Measurements from ENCODE around the gene CASP6.

CASP6 gene

DNA sequence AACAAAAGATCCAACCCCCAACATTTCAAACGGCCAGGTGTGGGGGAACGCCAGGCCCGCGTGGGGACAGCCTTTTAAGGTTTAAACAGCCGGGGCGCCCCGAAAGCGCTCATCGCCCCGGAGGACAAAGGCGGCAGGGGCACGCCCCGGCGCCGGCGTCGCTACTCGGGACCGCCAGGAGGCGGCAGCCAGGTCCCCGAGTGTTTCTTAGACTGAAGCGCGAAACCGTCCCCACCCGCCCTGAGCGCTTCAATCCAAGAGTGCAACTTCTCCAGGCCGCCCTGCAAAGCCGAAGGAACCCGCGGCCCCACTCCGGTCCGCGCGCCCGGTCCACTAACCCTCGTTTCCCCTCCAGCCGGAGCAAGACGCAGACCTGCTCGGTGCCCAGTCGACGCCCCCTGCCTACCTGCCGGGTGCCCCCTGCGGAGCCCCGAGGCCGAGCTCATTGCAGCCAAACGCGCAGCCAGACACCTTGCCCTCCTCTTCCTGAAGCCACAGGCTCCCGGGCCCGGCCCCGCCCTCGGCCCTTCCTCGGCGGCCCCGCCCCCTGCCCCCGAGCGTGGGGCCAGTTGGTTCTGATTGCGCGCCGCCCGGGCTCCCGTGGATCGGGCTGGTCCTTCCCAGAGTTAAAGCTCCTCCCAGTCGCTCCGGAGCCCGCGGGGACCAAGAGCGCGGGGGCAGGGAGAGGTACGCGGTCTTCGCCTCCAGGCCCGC lies at the start of gene CASP6:
TSS of gene CASP6 (minus strand) at position 496 of the 714 bp plus-strand sequence. CDS start at position 446, 50 bp downstream.
- H3K9me3 ChIP-seq (ENCODE audit: control insufficient read depth, insufficient read depth, low read length) = no peaks in the 10 kb centered on the region
- H3K9ac ChIP-seq (ENCODE audit: low read depth, low read length) = peak within 1 kb of the TSS; percentile 74
- no peaks in the 10 kb centered on the region for H3K4me1 ChIP-seq (ENCODE audit: insufficient read depth, low read length)
- H3K36me3 ChIP-seq (ENCODE audit: insufficient read depth, low read length) = no peaks in the 10 kb centered on the region; the same call in 1 of the 2 replicates

DNA sequence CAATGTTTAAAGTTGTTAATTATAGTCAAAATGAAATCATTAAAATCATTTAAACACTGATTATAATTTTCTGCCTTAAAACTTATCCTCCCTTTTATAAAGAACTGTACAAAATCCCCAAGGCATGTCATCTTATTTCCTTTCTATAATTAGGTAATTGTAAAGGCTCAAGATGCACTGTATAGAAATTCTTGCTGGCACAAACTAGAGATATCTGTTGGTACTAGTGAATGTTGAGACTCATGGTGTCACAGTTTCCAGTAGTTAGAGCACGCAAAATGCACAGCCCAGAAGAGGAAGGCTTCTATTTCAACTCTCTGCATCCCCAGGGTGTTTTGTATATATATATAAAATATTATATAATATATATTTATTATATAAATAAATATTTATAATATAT lies 49.3 kb upstream of the CASP6 start:
- H3K4me1 ChIP-seq (ENCODE audit: insufficient read depth, low read length) = 0 out of 2 replicates have a peak, but pooled peaks cover 6% of the 10 kb centered on the region
- no peak overlapping the region for H3K9ac ChIP-seq (ENCODE audit: low read depth, low read length)
- no peaks in the 10 kb centered on the region for H3K36me3 ChIP-seq (ENCODE audit: insufficient read depth, low read length)
- H3K9me3 ChIP-seq (ENCODE audit: control insufficient read depth, insufficient read depth, low read length) = no peaks in the 10 kb centered on the region; the same call in 1 of the 2 replicates

GRCh38 chr4:109751852-109752251 lies 48.6 kb upstream of the CASP6 start:
- Histone ChIP-seq H3K36me3 (ENCODE audit: insufficient read depth, low read length) (no peaks in the 10 kb centered on the region), H3K4me1 (ENCODE audit: insufficient read depth, low read length) (0 out of 2 replicates have a peak, but pooled peaks cover 6% of the 10 kb centered on the region), H3K9me3 (ENCODE audit: control insufficient read depth, insufficient read depth, low read length) (no peaks in the 10 kb centered on the region; the same call in 1 of the 2 replicates), H3K9ac (ENCODE audit: low read depth, low read length) (no peak overlapping the region)

DNA sequence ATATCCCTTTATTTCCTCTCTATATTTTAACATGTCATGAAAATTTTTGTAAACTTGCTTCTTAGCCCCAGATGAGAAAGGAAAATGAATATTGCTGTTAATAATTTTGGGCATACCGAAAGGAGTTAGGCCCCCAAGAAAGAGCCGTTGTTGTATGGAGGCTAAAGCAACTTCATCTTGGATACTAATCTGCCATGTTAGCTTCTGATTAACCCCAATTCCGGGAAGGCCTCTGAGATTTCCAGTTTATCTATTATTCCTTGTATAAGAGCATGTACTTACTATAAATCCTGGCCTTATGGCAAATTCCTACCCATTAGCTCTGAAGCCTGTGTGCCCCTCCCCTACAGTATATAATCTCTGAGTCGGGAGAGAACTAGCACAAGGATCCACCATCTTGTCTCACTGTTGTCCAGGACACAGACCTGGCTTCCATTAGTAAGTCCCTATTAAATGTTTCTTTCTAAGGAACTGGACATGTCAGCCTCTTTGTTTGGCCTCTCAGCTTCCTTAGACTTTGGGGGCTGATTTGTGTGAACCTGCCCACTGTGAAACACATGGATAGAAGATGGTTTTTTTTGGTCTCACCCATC lies 47.5 kb upstream of the CASP6 start:
- H3K9ac ChIP-seq (ENCODE audit: low read depth, low read length) = no peak overlapping the region
- no peaks in the 10 kb centered on the region for H3K36me3 ChIP-seq (ENCODE audit: insufficient read depth, low read length)
- H3K9me3 ChIP-seq (ENCODE audit: control insufficient read depth, insufficient read depth, low read length) = no peaks in the 10 kb centered on the region; the same call in 1 of the 2 replicates
- 0 out of 2 replicates have a peak, but pooled peaks cover 6% of the 10 kb centered on the region for H3K4me1 ChIP-seq (ENCODE audit: insufficient read depth, low read length)

- H3K4me1 ChIP-seq (ENCODE audit: insufficient read depth, low read length) = 0 out of 2 replicates have a peak, but pooled peaks cover 6% of the 10 kb centered on the region
- H3K9me3 ChIP-seq (ENCODE audit: control insufficient read depth, insufficient read depth, low read length) = no peaks in the 10 kb centered on the region; the same call in 1 of the 2 replicates
- H3K36me3 ChIP-seq (ENCODE audit: insufficient read depth, low read length) = no peaks in the 10 kb centered on the region
- no peak overlapping the region for H3K9ac ChIP-seq (ENCODE audit: low read depth, low read length)
These were observed 46.3 kb upstream of the CASP6 start for GRCh38 chr4:109749388-109750082.

DNA sequence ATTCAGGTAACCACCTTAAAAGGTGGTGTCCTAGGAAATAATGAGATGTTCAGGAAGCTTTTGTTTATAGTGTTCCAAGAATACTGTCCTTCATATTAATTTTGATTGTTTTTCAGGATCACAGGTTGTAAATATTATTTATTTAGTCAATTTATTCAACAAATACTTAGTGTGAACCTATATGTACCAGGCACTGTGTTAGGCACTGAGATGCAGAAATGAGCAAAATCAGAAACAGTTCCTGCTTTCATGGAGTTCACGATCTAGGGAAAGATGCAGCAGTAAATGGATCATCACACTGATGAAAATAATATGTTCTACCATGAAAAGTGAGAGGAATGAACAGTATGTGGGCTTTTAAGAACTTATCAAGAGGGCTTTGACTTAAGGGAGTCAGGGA lies 44.9 kb upstream of the CASP6 start:
- no peak overlapping the region for H3K9ac ChIP-seq (ENCODE audit: low read depth, low read length)
- no peaks in the 10 kb centered on the region for H3K36me3 ChIP-seq (ENCODE audit: insufficient read depth, low read length)
- no peaks in the 10 kb centered on the region; the same call in 1 of the 2 replicates for H3K9me3 ChIP-seq (ENCODE audit: control insufficient read depth, insufficient read depth, low read length)
- H3K4me1 ChIP-seq (ENCODE audit: insufficient read depth, low read length) = 0 out of 2 replicates have a peak, but pooled peaks cover 6% of the 10 kb centered on the region

DNA sequence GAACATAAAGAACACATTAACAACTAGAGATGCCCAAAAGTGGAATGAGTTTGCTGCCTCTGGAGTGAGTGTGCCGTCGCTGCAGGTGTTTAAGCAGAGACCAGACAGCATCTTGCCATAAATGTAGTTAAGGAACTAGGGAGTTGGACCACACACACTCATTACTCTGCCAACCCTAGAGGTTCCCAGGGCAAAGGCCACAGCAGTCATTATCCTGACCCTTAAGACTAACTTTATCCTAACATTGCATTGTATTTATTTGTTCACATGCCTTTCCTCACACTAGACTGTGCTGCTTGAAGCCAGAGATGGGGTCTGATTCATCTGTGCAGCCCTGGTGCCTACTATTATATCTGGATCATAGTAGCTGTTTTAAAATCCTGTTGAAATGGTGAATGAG lies 43.5 kb upstream of the CASP6 start:
- Histone ChIP-seq H3K9me3 (ENCODE audit: control insufficient read depth, insufficient read depth, low read length) (no peaks in the 10 kb centered on the region; the same call in 1 of the 2 replicates), H3K9ac (ENCODE audit: low read depth, low read length) (no peak overlapping the region), H3K36me3 (ENCODE audit: insufficient read depth, low read length) (no peaks in the 10 kb centered on the region), H3K4me1 (ENCODE audit: insufficient read depth, low read length) (0 out of 2 replicates have a peak, but pooled peaks cover 6% of the 10 kb centered on the region)

GRCh38 chr4:109745830-109746229 lies 42.6 kb upstream of the CASP6 start:
- no peak overlapping the region for H3K9ac ChIP-seq (ENCODE audit: low read depth, low read length)
- H3K9me3 ChIP-seq (ENCODE audit: control insufficient read depth, insufficient read depth, low read length) = no peaks in the 10 kb centered on the region; the same call in 1 of the 2 replicates
- H3K4me1 ChIP-seq (ENCODE audit: insufficient read depth, low read length) = 0 out of 2 replicates have a peak, but pooled peaks cover 6% of the 10 kb centered on the region
- H3K36me3 ChIP-seq (ENCODE audit: insufficient read depth, low read length) = no peaks in the 10 kb centered on the region

- H3K36me3 ChIP-seq (ENCODE audit: insufficient read depth, low read length) = no peaks in the 10 kb centered on the region
- no peak overlapping the region for H3K9ac ChIP-seq (ENCODE audit: low read depth, low read length)
- H3K4me1 ChIP-seq (ENCODE audit: insufficient read depth, low read length) = 0 out of 2 replicates have a peak, but pooled peaks cover 5% of the 10 kb centered on the region
- H3K9me3 ChIP-seq (ENCODE audit: control insufficient read depth, insufficient read depth, low read length) = no peaks in the 10 kb centered on the region
These were observed 36.3 kb upstream of the CASP6 start for GRCh38 chr4:109739547-109739946.

- no peak overlapping the region for H3K9ac ChIP-seq (ENCODE audit: low read depth, low read length)
- no peaks in the 10 kb centered on the region for H3K36me3 ChIP-seq (ENCODE audit: insufficient read depth, low read length)
- H3K9me3 ChIP-seq (ENCODE audit: control insufficient read depth, insufficient read depth, low read length) = no peaks in the 10 kb centered on the region
- H3K4me1 ChIP-seq (ENCODE audit: insufficient read depth, low read length) = 0 out of 2 replicates have a peak, but pooled peaks cover 5% of the 10 kb centered on the region
These were observed 35.0 kb upstream of the CASP6 start for GRCh38 chr4:109738104-109738872.

DNA sequence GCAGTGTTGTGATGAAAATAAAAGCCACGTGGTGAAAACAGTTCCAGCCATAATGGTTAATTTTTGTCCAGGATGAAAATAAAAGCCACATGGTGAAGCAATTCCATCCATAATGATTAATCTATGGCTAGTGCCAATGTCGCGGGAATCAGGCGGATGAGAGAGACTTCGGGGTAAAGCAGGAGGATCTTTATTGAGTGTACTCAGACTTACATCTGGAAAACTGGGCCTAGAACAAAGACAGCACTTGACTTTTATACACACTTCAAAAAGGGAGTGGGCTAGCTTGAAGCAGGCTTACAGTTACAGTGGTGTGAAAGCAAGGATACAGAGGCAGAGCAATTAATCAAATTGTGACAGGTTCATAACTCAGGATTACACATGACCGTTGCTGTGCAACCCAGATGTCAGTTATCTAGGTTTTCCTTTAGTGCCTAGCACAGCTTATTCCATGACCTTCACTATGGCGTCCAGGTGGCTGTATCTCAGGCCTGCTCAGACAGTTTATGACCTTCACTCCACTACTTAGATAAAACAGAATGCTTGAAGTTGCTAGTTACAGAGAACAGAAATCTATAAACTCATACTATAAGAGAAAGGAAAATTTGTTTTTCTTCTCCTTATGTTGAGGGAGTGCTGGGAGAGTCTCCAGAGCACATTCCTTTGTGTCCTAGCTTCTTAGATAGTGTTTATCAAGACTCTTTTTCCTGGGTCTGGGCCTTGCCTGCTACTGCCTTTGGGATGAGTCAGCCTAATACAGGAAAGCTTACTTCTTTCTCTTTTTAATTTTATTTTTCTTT lies 32.5 kb upstream of the CASP6 start:
- H3K36me3 ChIP-seq (ENCODE audit: insufficient read depth, low read length) = no peaks in the 10 kb centered on the region
- no peaks in the 10 kb centered on the region for H3K9me3 ChIP-seq (ENCODE audit: control insufficient read depth, insufficient read depth, low read length)
- 0 out of 2 replicates have a peak, but pooled peaks cover 5% of the 10 kb centered on the region for H3K4me1 ChIP-seq (ENCODE audit: insufficient read depth, low read length)
- no peak overlapping the region for H3K9ac ChIP-seq (ENCODE audit: low read depth, low read length)

DNA sequence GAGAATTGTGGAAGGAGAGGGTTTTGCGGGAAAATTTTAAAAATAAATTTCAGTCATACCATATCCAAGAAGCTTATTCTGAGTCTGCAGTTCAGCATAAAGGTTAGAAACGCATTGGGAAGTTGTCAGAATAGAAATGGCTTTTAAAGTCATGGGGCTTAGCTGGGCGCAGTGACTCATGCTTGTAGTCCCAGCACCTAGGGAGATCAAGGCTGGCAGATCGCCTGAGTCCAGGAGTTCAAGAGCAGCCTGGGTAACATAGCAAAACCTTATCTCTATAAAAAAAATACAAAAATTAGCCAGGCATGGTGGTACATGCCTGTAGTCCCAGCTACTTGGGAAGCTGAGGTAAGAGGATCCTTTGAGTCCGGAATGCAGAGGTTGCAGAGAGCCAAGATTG lies 30.5 kb upstream of the CASP6 start:
- Histone ChIP-seq H3K4me1 (ENCODE audit: insufficient read depth, low read length) (0 out of 2 replicates have a peak, but pooled peaks cover 3% of the 10 kb centered on the region), H3K9ac (ENCODE audit: low read depth, low read length) (no peak overlapping the region), H3K9me3 (ENCODE audit: control insufficient read depth, insufficient read depth, low read length) (no peaks in the 10 kb centered on the region), H3K36me3 (ENCODE audit: insufficient read depth, low read length) (no peaks in the 10 kb centered on the region)

Data from ES-I3 (cell line).